Neural cell (in vitro differentiated cells): ENCODE results near the gene CUX1.

Experiments used
- EZH2 ChIP-seq: fragments of 200-600, 300-800 bp; shearing (Covaris generic), sonication (generic); IDR thresholded peaks from 2 replicates; pipeline ENCODE4 v1.6.1; 2014; ENCODE audit warnings: antibody characterized with exemption, low read length, borderline replicate concordance, mild to moderate bottlenecking; ENCODE audit not compliant: insufficient read depth, poor library complexity, severe bottlenecking
- POLR2AphosphoS5 ChIP-seq: IDR thresholded peaks from 2 replicates; pipeline ENCODE4 v1.6.1; 2012
- REST ChIP-seq: IDR thresholded peaks from 2 replicates; pipeline ENCODE4 v1.6.1; 2012; ENCODE audit warnings: borderline replicate concordance
- TF ChIP-seq, protein P1 (sequence below): fragments of 450-650 bp; IDR thresholded peaks from 2 replicates; pipeline ENCODE4 v1.5.1; 2014; ENCODE audit warnings: antibody characterized with exemption, mild to moderate bottlenecking, moderate library complexity; ENCODE audit not compliant: poor library complexity, severe bottlenecking

- TF ChIP-seq POLR2AphosphoS5 (no peak), EZH2 (no peak), REST (no peak)
- TF ChIP-seq, protein P1, sequence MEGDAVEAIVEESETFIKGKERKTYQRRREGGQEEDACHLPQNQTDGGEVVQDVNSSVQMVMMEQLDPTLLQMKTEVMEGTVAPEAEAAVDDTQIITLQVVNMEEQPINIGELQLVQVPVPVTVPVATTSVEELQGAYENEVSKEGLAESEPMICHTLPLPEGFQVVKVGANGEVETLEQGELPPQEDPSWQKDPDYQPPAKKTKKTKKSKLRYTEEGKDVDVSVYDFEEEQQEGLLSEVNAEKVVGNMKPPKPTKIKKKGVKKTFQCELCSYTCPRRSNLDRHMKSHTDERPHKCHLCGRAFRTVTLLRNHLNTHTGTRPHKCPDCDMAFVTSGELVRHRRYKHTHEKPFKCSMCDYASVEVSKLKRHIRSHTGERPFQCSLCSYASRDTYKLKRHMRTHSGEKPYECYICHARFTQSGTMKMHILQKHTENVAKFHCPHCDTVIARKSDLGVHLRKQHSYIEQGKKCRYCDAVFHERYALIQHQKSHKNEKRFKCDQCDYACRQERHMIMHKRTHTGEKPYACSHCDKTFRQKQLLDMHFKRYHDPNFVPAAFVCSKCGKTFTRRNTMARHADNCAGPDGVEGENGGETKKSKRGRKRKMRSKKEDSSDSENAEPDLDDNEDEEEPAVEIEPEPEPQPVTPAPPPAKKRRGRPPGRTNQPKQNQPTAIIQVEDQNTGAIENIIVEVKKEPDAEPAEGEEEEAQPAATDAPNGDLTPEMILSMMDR: no peak
Measured at GRCh38 chr7:102255501-102255900, 438.1 kb downstream of the CUX1 start.
